Activated CD8-positive, alpha-beta memory T cell treated with anti-CD3 and anti-CD28 coated beads for 48 hours (primary cell): ENCODE results near the gene PHKB.

ENCODE experiments used
- DNase-seq, 3 experiments: peaks; one replicate each; pipeline ENCODE4 v3.0.0-alpha.2; 2020; ENCODE audit warnings: low read depth in 2 of 3, low spot score in 2 of 3

PHKB gene

DNA sequence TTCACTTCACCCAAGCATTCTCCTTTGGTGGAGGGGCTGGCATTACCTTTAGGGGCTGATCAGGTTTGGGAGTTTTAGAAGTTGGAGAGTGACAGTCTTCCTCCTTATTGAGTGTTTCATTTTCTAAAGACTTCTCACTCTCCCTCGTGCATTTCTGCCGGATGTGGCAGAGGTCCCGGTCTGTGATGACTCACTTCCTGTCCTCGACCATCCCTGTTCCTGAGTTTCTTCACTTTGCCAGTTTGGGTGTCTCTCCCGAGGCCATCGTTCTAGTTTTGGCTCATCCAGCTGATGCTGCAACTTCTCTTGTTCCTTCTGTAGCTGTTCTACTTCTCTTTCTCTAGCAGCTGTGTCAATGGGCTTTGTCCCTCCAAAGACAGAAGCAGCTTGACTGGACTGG is 104.3 kb downstream of the PHKB start:
- DNase-seq = no peak

DNA sequence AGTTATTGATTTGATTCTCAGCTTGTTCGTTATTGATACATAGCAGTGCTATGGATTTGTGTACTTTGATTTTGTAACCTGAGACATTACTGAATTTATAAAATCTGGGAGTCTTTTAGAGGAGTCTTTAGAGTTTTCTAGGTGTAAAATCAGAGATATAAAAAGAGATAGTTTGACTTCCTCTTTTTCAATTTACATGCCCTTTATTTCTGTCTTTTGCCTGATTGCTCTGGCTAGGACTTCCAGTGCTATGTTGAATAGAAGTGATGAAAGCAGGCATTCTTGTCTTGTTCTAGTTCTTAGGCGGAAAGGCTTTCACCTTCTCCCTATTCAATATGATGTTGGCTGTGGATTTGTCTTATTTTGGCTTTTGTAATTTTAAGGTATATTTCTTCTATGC is 106.2 kb downstream of the PHKB start:
- DNase-seq = no peak

DNA sequence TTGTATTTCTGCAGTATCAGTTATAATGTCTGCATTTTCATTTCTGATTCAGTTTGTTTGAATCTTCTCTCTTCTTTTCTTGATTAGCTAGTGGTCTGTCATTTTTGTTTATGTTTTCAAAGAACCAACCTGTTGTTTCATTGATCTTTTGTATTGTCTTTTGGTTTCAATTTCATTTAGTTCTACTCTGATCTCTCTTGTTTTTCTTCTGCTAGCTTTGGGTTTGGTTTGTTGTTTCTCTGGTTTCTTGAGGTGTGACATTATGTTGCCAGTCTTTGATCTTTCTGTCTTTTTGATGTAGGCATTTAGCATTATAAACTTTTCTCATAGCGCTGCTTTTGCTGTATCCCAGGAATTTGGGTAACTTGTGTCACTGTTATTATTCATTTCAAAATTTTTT is 107.2 kb downstream of the PHKB start:
- no peak for DNase-seq

DNA sequence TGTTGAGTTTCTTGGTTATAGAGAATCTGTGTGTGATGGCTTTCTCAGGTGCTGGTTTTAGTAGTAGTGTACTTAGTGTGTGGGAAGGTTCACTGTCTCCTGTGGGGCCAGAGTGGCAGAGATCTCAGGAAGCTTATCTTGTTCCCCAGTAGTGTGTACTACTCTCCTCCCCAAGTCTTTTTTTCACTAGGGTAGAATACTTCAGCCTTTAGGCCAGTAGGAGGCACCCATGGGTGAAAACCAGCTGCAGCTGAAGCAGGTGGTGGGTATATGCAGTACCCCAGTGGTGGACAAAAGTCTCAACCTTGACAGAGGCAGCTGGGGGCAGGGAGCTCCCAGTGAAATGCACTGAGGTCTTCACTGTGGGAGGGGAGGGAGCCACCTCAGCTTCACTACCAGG is 109.9 kb downstream of the PHKB start:
- DNase-seq = no peak

DNA sequence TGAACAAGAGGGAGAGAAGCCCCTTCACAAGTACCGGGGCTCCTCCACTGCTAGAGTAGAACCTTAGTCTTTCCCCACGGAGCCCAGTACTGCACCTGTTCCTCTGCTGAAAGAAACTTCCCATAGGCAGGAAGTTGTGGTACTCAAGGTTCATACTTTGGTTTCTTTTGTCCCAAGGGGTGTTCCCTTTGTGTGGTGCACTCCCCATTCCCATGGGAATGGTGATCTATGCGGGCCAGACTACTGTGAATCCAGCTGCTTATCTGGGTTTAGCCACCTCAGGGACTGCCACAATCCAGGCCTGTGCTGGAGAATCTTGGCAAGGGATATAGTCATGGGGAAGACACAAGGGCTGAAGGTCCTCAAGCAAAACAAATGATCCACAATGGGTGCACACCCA is 110.6 kb downstream of the PHKB start:
- no peak for DNase-seq

DNA sequence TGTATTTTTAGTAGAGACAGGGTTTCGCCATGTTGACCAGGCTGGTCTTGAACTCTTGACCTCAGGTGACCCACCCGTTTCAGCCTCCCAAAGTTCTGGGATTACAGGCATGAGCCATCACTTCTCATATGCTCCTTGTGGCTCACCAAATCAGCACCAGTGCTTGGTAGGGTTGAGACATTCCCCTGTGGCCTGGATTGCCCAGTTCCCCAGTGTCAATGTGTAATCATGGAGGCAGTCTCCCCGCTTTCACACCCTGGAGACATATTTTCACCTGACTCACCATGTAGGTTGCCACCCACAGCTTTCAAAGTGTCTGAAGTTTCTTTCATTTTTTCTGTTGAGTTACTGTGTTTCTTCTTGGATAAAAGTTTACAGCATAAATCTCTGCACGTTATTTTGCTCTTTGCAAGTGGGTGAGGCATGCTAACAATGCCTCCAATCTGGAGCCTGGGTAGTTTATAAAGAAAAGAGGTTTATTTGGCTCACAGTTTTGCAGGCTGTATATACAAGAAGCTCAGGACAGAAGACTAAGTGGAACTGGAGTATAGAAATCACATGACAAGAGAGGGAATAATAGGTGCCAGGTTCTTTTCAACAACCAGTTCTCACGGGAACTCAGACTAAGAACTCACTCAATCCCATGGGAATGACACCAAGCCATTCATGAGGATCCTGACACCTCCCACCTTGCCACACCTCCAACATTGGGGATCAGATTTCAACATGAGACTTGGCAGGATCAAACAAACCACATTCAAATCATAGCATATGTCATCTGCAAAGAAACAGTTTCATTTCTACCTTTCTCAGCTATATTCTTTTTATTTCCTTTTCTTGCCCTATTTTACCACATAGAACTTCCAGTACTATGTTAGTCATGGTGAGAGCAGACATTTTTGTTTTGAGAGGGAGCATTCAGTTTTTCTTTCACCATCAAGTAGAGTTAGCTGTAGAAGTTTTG is 113.2 kb downstream of the PHKB start:
- DNase-seq = no peak

DNA sequence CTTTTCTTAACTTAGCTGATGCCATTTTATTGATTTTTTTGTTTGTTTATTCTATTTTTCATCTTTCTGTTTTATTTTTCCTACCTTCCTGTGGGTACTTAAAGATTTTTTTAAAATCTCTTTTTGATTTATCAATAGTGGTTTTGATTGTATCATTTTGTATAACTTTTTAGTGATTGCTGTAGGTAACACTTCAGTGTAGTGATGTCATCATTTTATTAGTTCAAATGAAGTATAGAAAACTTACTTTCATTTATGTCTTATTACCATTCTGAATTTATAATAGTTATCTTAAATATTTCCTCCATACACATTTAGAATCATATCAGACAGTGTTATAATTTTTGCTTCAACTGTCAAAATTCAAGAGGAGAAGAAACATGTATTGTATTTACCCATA is 115.9 kb downstream of the PHKB start:
- DNase-seq = no peak

DNA sequence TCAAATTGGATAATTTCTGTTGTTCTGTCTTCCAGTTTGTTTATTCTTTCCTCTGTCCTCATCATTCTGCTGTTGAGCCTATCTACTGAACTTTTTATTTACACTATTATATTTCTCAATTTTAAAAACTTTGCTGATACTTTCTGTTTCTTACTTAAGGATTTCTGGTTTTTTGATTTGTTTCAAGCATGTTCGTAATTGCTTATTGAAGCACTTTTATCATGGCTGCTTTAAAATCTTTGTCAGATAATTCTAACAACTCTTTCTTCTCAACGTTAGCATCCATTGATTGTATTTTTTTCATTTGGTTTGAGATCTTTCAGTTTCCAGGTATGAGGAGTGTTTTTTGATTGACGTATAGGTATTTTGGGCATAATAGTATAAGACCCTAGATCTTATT is 116.9 kb downstream of the PHKB start:
- no peak for DNase-seq

- no peak for DNase-seq
These were observed 117.4 kb downstream of the PHKB start for GRCh38 chr16:47578573-47578972.

DNA sequence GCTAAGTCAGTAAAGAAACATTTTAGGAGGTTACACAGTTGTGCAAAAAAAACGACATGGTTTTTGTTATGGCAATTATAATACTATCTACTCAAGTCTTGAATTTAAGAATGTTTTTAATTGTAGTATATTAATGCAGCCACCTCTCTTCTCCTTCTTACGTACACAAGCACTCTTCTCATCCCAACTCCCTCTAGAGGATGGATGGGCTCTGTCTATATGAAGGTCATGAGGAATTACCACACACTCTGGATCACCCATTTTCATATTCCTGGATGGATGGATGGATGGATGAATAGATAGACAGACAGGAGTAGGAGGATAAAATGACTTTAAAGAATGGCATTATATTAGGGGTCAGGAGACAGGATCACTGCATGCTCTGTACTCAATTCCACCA is 120.0 kb downstream of the PHKB start:
- no peak for DNase-seq

DNA sequence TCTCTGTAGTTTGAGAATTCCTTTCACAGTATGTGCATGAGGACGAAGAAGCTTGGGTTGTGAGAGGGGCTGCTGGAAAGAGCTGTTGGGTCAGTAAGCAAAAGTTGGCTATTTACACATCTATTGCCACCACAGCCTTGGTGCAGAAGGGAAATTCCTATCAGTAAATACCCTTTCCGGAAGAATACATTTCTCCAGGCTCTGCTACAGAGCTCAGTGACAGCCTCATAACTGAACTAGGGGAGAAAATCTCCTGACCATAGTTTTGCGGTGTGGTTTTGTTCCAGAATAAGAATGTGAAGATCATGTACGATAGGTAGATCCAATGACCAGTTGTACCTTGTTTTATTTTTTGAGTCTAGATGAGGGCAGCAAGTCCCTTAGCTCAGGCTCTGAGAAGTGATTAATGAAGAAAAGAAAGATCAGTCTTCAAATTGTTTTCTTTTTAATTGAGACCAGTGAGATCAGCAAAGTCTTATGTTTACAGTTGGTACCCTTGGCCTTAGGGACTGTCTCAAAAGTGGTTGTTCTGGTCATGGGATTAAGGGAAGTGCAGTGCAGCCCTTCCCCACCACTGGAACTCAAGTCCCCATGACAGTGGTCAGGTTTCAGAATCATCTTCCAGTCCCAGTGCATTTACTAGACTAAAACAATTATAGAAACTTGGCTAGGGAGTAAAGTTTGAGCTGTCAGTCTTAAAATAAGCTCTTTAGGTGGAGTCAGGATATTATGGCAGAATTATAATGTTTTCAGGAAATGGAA is 123.5 kb downstream of the PHKB start:
- no peak for DNase-seq

- no peak for DNase-seq
These were observed 125.0 kb downstream of the PHKB start for GRCh38 chr16:47586121-47586520.

DNA sequence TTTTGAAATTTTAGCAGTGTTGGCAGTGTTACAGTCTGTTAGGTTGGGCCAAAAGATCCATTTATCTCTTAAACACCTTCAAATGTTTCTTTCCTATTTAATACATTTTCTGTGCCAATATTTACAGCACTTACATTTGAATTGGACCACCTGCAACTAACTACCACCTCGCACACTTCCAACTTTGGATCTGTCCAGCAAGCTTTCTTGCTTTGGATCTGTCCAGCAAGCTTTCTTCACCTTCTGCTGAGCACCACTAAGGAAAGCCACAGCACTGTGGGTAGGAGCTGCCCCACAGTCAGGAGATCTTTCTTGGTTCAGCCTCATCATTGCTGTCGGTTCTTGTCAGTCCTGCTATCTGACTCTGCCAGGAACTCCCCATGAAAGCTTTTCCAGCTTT is 129.3 kb downstream of the PHKB start:
- DNase-seq = no peak

DNA sequence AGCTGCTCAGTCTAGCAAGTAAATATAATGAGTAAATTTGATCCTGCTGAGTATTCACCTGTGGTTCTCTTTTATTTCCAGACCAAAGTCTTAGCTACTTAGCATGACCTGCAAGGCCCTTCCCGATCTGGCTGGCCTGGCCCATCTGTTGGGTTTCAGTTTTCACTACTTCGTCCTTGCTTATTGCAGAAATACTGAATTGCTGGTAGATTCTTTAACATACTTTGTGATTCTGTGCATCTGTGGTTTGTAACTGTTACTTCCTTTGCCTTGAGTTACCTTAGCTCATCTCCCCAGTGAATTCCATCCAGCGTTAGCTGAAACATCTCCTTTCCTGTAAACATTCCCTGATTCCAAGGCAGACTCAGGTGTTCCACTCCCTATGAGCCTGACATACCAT is 131.1 kb downstream of the PHKB start:
- no peak for DNase-seq

- no peak for DNase-seq
These were observed 138.4 kb downstream of the PHKB start for GRCh38 chr16:47599512-47599911.

GRCh38 chr16:47600376-47600775 is 139.2 kb downstream of the PHKB start:
- no peak for DNase-seq

DNA sequence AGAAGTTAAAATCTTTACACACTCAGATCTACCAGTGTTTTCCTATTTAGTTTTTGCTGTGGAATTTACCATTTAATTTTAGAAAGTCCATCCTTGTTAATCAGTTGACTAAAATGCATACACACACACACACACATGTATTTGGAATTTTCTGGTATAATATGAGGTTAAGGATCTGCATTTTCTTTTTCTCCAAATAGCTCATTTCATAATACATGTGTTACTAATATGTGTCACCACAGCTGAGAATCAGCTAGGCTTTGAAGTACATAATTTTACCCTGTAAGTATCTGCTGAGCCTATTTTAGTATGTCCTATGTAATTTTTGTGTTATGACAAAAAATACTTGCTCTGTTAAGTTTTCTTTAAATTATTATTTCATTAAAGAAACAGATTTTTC is 143.2 kb downstream of the PHKB start:
- no peak for DNase-seq

GRCh38 chr16:47611042-47611441 is 149.9 kb downstream of the PHKB start:
- no peak for DNase-seq

GRCh38 chr16:47611848-47612493 is 150.8 kb downstream of the PHKB start:
- DNase-seq = no peak

DNA sequence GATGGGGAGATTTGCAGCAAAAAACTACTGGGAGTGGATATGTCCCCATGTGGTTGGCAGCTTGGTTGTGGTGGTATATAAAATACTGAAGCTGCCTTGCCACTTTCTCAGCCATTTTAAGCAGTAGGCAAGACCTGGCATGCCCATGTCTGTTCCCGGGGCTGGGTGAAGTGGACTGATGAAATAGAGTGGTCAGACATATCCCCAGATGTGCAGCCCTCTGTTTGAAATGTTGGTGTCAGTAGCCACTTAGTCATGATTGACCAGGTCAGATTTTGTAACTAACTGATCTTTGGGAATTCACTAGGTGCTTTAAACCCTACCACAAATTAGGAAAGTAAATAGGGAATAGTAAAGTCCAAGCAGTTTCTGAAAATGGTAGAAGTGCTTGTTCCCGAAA is 151.6 kb downstream of the PHKB start:
- DNase-seq = no peak

DNA sequence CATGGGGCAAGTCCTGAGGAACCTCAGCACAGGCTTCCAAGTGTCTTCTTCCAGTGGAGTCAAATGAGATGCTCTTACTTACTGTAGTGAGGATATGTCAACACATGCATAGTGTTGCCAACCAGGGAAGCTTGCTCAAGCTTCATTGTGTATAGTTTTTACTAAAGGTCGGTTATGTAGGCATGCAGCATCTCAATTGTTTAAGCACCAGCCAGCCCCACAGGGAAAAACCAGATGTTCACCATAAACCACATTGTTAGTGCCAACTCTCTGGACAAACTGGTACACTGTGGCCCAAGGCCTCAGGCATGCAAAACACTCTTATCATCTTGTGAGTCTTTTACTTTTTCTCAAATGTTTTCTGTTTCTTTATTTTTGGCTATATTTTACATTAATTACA is 152.1 kb downstream of the PHKB start:
- no peak for DNase-seq

DNA sequence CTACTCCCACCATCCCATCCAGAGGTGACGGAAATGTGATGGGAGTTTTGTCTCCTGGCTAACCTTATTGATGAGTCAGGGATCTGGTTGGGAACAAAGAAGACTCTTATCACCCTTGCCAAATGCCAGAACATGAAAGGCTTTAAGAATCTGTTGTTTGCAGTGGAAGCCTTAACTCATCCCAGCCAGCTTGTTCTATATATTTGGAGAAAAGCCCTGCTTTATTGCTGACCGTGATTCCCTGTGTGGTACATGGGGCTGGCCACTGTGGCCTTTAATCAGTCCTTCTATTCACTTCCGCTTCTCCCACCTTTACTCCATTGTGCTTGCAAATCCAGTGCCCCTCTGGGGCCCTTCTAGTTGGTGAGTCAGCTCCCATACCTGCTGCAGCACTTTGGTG is 156.6 kb downstream of the PHKB start:
- no peak for DNase-seq
